ENCODE data around the gene XPO5. TPM values are rescaled to one million over a fixed set of nuclear protein-coding genes. Genes with fewer than 3 reads are reported as not detected.

Gene XPO5
- total and polyA plus RNA-seq, 9 of the 15 experiments (the other 6 are each of a cell fraction or from before 2014, with no cell fraction given): 36.0 to 170 (median 99.1) TPM

DNA sequence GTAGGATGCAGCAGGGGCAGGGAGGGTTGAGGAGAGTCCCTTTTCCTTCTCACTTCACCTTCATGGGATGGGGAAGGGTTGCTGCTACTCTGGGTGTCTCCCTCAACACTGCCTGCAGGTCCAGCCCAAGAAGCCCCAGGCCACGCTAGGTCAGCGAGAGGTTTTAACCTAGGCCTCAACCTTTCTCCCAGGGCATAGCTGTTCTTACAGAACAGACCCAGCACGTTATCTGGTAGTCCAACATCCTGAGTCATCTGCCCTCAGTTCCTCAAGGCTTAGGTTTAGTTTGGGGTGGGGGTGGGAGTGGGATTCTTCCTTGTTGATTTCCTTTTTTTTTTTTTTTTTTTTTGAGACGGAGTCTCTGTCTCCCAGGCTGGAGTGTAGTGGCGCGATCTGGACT is 81.5 kb downstream of the XPO5 start (continued):
- TF ChIP-seq TAL1 (IDR thresholded peaks at IDR 0.05) (no peak), ZNF76 (CRISPR knock-in tag; IDR thresholded peaks at IDR 0.05; ENCODE audit: borderline replicate concordance) (no peak), MAFG (tag; conservative IDR thresholded peaks at IDR 0.05) (0 out of 2 replicates have a peak, but pooled peaks have one; percentile 9), FOSL1 (tag; conservative IDR thresholded peaks at IDR 0.05) (peak; percentile 53), ARID1B (IDR thresholded peaks at IDR 0.05) (peak; percentile 28; the same call in 1 of the 2 replicates)

DNA sequence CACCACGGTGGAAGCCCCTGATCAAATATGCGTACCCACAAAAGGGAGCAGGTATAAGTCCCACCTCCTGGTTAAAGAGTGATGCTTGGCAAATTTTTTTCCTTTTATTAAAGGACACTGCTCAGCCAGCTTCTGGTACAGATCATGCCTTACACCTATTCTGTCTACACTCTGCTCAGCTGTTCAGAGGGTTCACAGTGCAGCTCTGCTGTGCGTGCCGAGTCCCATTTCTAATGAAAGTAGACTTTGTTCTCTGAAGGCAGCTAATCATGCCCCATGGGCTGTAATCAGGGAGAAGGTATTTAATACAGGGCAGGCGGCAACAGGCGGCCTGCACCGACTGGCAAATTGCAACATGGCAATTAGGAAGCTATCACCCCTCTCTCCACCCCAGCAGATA is 82.0 kb downstream of the XPO5 start:
- Histone ChIP-seq H3K27me3 (ENCODE audit: control insufficient read depth in 2 of 2, insufficient read depth in 2 of 2, low read length in 2 of 2) (no peaks in the 10 kb centered on the region), H3K9me1 (ENCODE audit: control insufficient read depth, insufficient read depth, low read length) (peaks cover 3% of the 10 kb centered on the region), H3K9ac (ENCODE audit: insufficient read depth in 1 of 2, low read depth in 2 of 2, low read length in 2 of 2) (peak overlapping the region in 1 of 2 experiments; percentile 47; a peak in 1 of 4 replicates), H3K4me2 (ENCODE audit: insufficient read depth, low read length) (no peak overlapping the region), H3K79me2 (ENCODE audit: control insufficient read depth, insufficient read depth, low read length) (0 out of 3 replicates have a peak, but pooled peaks cover 3% of the 10 kb centered on the region), H3K36me3 (ENCODE audit: control insufficient read depth, insufficient read depth, low read length) (peaks cover 14% of the 10 kb centered on the region; the same call in 1 of the 3 replicates), H3K9me3 (replicated peaks; ENCODE audit: control insufficient read depth, insufficient read depth, low read depth, low read length) (no peaks in the 10 kb centered on the region), H3K4me1 (replicated peaks in 1 of 2; ENCODE audit: control insufficient read depth in 2 of 2, insufficient read depth in 2 of 2, low read length in 2 of 2) (peaks cover 16 to 36% of the 10 kb centered on the region in 2 experiments), H4K20me1 (replicated peaks; ENCODE audit: control insufficient read depth, insufficient read depth, low read length) (peaks cover 29% of the 10 kb centered on the region), H2AFZ (ENCODE audit: low read depth, low read length) (no peak overlapping the region), H3K4me3 (no peak overlapping the region), H3K27ac (ENCODE audit: extremely low read depth, low read depth, low read length) (no peak overlapping the region)
- WGBS (ENCODE audit: insufficient coverage, low coverage, missing lambda C conversion rate): 76% methylated on average over 7 of the region's 7 CpGs
- POLR2A ChIA-PET: interaction anchor here (0.6 to 8.5 kb wide), 7 partner anchors 9 to 312 kb away, joined by 3 to 54 read pairs (median 4); partner anchors contain the start of genes CUL9 and LRRC73
- intact Hi-C loops (cut with micrococcal nuclease) (no loop called here), in situ Hi-C loops (cut with MboI) (loop anchor here (5.0 kb wide), 1 partner anchor 232 kb away; no protein-coding TSS in a partner anchor)
- no peak for ATAC-seq
- FAIRE-seq: no peak
- CTCF ChIA-PET (ENCODE audit: low intra/inter-chr PET ratio): no interaction called here
- no peak for DNase-seq (ENCODE audit: extremely low read depth in 1 of 4, low spot score in 3 of 4)
- no TSS peak for BruUV-seq (replicated peaks)
- TF ChIP-seq EGR1 (conservative IDR thresholded peaks at IDR 0.05) (no peak), HDAC3 (IDR thresholded peaks at IDR 0.05; ENCODE audit: borderline replicate concordance, partially characterized antibody) (no peak), COPS2 (conservative IDR thresholded peaks at IDR 0.05) (no peak), PTRF (tag; IDR thresholded peaks at IDR 0.05) (no peak), ZC3H4 (CRISPR knock-in tag; IDR thresholded peaks at IDR 0.05; ENCODE audit: borderline replicate concordance) (no peak), CC2D1A (IDR thresholded peaks at IDR 0.05) (no peak), CBFA2T3 (IDR thresholded peaks at IDR 0.05) (no peak), BDP1 (IDR thresholded peaks at IDR 0.05; ENCODE audit: insufficient read depth, insufficient read length) (no peak), TAF1 (IDR thresholded peaks at IDR 0.05; ENCODE audit: control insufficient read depth, extremely low read depth, insufficient read depth, low read length, severe bottlenecking) (no peak), CHD2 (IDR thresholded peaks at IDR 0.05; ENCODE audit: low read depth, low read length) (no peak), ZNF23 (CRISPR knock-in tag; IDR thresholded peaks at IDR 0.05) (no peak), CEBPG (CRISPR knock-in tag; IDR thresholded peaks at IDR 0.05) (no peak), CEBPG (tag; conservative IDR thresholded peaks at IDR 0.05 in 1 of 2, IDR thresholded peaks at IDR 0.05 in 1 of 2) (no peak)
- TF ChIP-seq, protein P1, sequence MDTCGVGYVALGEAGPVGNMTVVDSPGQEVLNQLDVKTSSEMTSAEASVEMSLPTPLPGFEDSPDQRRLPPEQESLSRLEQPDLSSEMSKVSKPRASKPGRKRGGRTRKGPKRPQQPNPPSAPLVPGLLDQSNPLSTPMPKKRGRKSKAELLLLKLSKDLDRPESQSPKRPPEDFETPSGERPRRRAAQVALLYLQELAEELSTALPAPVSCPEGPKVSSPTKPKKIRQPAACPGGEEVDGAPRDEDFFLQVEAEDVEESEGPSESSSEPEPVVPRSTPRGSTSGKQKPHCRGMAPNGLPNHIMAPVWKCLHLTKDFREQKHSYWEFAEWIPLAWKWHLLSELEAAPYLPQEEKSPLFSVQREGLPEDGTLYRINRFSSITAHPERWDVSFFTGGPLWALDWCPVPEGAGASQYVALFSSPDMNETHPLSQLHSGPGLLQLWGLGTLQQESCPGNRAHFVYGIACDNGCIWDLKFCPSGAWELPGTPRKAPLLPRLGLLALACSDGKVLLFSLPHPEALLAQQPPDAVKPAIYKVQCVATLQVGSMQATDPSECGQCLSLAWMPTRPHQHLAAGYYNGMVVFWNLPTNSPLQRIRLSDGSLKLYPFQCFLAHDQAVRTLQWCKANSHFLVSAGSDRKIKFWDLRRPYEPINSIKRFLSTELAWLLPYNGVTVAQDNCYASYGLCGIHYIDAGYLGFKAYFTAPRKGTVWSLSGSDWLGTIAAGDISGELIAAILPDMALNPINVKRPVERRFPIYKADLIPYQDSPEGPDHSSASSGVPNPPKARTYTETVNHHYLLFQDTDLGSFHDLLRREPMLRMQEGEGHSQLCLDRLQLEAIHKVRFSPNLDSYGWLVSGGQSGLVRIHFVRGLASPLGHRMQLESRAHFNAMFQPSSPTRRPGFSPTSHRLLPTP (IDR thresholded peaks at IDR 0.05; ENCODE audit: borderline replicate concordance, extremely low read depth, insufficient read length): no peak
- TF ChIP-seq, protein P2, sequence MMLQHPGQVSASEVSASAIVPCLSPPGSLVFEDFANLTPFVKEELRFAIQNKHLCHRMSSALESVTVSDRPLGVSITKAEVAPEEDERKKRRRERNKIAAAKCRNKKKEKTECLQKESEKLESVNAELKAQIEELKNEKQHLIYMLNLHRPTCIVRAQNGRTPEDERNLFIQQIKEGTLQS (IDR thresholded peaks at IDR 0.05): no peak
- TF ChIP-seq, protein P2 (CRISPR knock-in tag; conservative IDR thresholded peaks at IDR 0.05): no peak
